ENCODE measurements around the gene UGT1A8.

- no peak for TF ChIP-seq CTCF (IDR thresholded peaks at IDR 0.05)
- no peak for TF ChIP-seq POLR2A (IDR thresholded peaks at IDR 0.05; ENCODE audit: low read length)
- no peak for TF ChIP-seq ZNF302 (CRISPR knock-in tag; IDR thresholded peaks at IDR 0.05)
- TF ChIP-seq MYC (IDR thresholded peaks at IDR 0.05; ENCODE audit: borderline replicate concordance, low read length) = no peak
- no peak for TF ChIP-seq REST (IDR thresholded peaks at IDR 0.05)
- TF ChIP-seq KDM5A (IDR thresholded peaks at IDR 0.05) = no peak
- no peak for TF ChIP-seq FOSB (CRISPR knock-in tag; IDR thresholded peaks at IDR 0.05)
- no peak for TF ChIP-seq ATOH8 (CRISPR knock-in tag; IDR thresholded peaks at IDR 0.05; ENCODE audit: low read depth)
- no peak for TF ChIP-seq RARB (CRISPR knock-in tag; IDR thresholded peaks at IDR 0.05)
- TF ChIP-seq CBX2 (IDR thresholded peaks at IDR 0.05; ENCODE audit: borderline replicate concordance, low read depth) = no peak
- no peak for TF ChIP-seq MAX (IDR thresholded peaks at IDR 0.05)
- no peak for TF ChIP-seq CBX8 (IDR thresholded peaks at IDR 0.05)
Observed at GRCh38 chr2:233816771-233817170, 199.3 kb downstream of the UGT1A8 start.

All from A549 (cell line).